ENCODE measurements around the gene DYNLT2.

DNA sequence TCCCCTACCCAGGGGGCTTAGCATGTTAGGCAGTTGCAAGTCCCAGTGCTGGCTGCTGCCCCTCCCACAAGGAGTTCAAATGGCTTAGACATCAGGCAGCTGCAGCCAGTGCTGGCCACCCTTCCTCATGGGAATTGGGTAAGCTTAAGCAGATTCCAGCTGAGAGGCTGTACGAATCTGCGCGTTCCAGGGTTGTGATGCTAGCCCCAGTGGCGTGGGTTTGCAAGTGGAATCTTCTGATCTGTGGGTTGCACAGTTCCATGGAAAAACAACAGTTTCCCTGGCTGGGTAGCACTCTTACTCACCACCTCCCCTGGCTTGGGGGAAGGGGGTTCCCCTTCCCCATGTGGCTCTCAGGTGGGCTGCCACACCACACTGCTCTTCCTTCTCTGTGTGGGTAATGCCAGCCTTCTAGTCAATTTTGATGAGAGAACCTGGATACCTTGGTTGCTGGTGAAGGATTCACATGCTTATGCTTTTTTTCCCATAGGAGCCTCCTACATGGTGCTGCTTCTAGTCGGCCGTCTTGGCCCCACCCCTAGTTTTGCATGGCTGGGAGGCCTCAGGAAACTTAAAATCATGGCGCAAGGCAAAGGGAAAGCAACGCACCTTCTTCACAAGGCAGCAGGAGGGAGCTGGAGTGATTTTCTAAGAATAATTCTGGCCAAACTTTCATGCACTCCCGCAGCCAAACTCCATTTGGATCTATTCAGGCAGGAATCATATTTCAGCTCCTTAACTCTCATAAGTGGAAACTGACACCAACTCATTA is 13.0 kb downstream of the DYNLT2 start:
- TF ChIP-seq MYC (IDR thresholded peaks at IDR 0.05; ENCODE audit: low read depth, low read length) = no peak
- TF ChIP-seq POLR2A (IDR thresholded peaks at IDR 0.05; ENCODE audit: extremely low read depth, insufficient read length) = no peak

Measured in NB4 (cell line).